SK-N-SH (cell line): ENCODE measurements around the gene IL36G. TPM values are rescaled to one million over a fixed set of nuclear protein-coding genes. Genes with fewer than 3 reads are reported as not detected.

Source experiments
- CTCF ChIA-PET: fragments of 300-600, 350-600 bp; formaldehyde crosslinking; extraction: SDS; loops from one replicate; lab custom pipeline; 2021; lab: Yijun Ruan, JAX
- POLR2A ChIA-PET: fragments of 350-600 bp; sonication (Branson Sonifier 250); formaldehyde crosslinking; extraction: SDS; loops from one replicate; lab custom pipeline; 2020; ENCODE audit warnings: antibody characterized with exemption, inconsistent platforms; lab: Yijun Ruan, JAX
- DNase-seq: peaks from one replicate; pipeline ENCODE4 v3.0.0; 2012
- H2AFZ ChIP-seq: fragments of 200-600 bp; sonication (generic); 2 replicates; pipeline ENCODE4 v1.8.1; 2016; ENCODE audit warnings: antibody characterized with exemption, mild to moderate bottlenecking, low read depth
- H3F3A ChIP-seq: fragments of 200-600 bp; sonication (generic); replicated peaks from 2 replicates; pipeline ENCODE3; 2016; ENCODE audit warnings: antibody characterized with exemption, mild to moderate bottlenecking; ENCODE audit not compliant: insufficient read depth
- H3K27ac ChIP-seq, 2 experiments: fragments of 200-500 bp in 1 of 2; fragments of 200-600 bp in 1 of 2; sonication (Bioruptor generic) in 1 of 2; sonication (generic), shearing (Covaris generic) in 1 of 2; 2 replicates each; pipeline versions ENCODE4 v1.5.1 to v1.6.1; 2014 to 2016; ENCODE audit warnings: low read depth in 2 of 2, inconsistent platforms in 1 of 2, low read length in 1 of 2, mild to moderate bottlenecking in 1 of 2, mixed read lengths in 1 of 2
- H3K27me3 ChIP-seq: fragments of 200-600 bp; sonication (generic), shearing (Covaris generic); 2 replicates; pipeline ENCODE4 v1.6.1; 2016; ENCODE audit warnings: mixed run types; ENCODE audit not compliant: insufficient read depth
- H3K36me3 ChIP-seq, 2 experiments: fragments of 200-500 bp in 1 of 2; fragments of 200-600 bp in 1 of 2; sonication (Bioruptor generic) in 1 of 2; sonication (generic) in 1 of 2; replicated peaks in 1 of 2; 2 replicates each; pipeline versions ENCODE3 to v1.5.1; 2014 to 2016; ENCODE audit warnings: low read length in 1 of 2, mild to moderate bottlenecking in 1 of 2; ENCODE audit not compliant: insufficient read depth in 2 of 2, control insufficient read depth in 1 of 2
- H3K4me1 ChIP-seq, 2 experiments: fragments of 200-500 bp in 1 of 2; fragments of 200-600 bp in 1 of 2; sonication (Bioruptor generic) in 1 of 2; sonication (generic), shearing (Covaris generic) in 1 of 2; 2 replicates each; pipeline versions ENCODE4 v1.5.1 to v1.6.1; 2014 to 2016; ENCODE audit warnings: low read depth in 1 of 2, low read length in 1 of 2, mixed run types in 1 of 2; ENCODE audit not compliant: insufficient read depth in 2 of 2, control insufficient read depth in 1 of 2
- H3K4me2 ChIP-seq: fragments of 200-600 bp; sonication (generic), shearing (Covaris generic); 2 replicates; pipeline ENCODE4 v1.6.1; 2017; ENCODE audit warnings: mixed run types
- H3K4me3 ChIP-seq, 2 experiments: fragments of 200-500 bp in 1 of 2; fragments of 200-600 bp in 1 of 2; sonication (Bioruptor generic) in 1 of 2; sonication (generic), shearing (Covaris generic) in 1 of 2; 2 replicates each; pipeline versions ENCODE4 v1.5.1 to v1.8.1; 2014 to 2016; ENCODE audit warnings: low read depth in 2 of 2, inconsistent platforms in 1 of 2, low read length in 1 of 2, mild to moderate bottlenecking in 1 of 2, mixed read lengths in 1 of 2, moderate library complexity in 1 of 2
- H3K79me2 ChIP-seq: fragments of 200-600 bp; sonication (generic); 2 replicates; pipeline ENCODE4 v1.8.1; 2017; ENCODE audit warnings: mild to moderate bottlenecking; ENCODE audit not compliant: insufficient read depth
- H3K9ac ChIP-seq: fragments of 200-600 bp; sonication (generic); 2 replicates; pipeline ENCODE4 v1.6.1; 2017; ENCODE audit warnings: mixed run types
- H3K9me2 ChIP-seq: fragments of 200-600 bp; sonication (generic); 2 replicates; pipeline ENCODE4 v1.6.1; 2017; ENCODE audit warnings: mixed run types
- H3K9me3 ChIP-seq: fragments of 200-600 bp; sonication (generic); 2 replicates; pipeline ENCODE4 v1.6.1; 2017; ENCODE audit warnings: mixed run types, mild to moderate bottlenecking, moderate library complexity
- H4K20me1 ChIP-seq: fragments of 200-600 bp; sonication (generic); 2 replicates; pipeline ENCODE4 v1.6.1; 2017; ENCODE audit warnings: mild to moderate bottlenecking, mixed run types; ENCODE audit not compliant: insufficient read depth
- CHD2 ChIP-seq: fragments of 150-350 bp; IDR thresholded peaks from 2 replicates; pipeline ENCODE4 v1.6.1; 2018; ENCODE audit warnings: low read length; ENCODE audit not compliant: partially characterized antibody
- EP300 ChIP-seq, 2 experiments: IDR thresholded peaks; 2 replicates each; pipeline versions ENCODE4 v1.4.0 to v1.6.1; 2012; ENCODE audit warnings: borderline replicate concordance in 1 of 2, low read depth in 1 of 2, low read length in 1 of 2
- EZH2phosphoT487 ChIP-seq: fragments of 200-600 bp; sonication (generic); IDR thresholded peaks from 2 replicates; pipeline ENCODE4 v1.6.1; 2017; ENCODE audit warnings: low read depth, mixed run types, mild to moderate bottlenecking, antibody characterized with exemption, moderate library complexity, borderline replicate concordance
- FOSL2 ChIP-seq: IDR thresholded peaks from 2 replicates; pipeline ENCODE4 v1.4.0; 2012; ENCODE audit warnings: low read depth, mild to moderate bottlenecking, moderate library complexity, borderline replicate concordance
- GABPA ChIP-seq: IDR thresholded peaks from 2 replicates; pipeline ENCODE4 v1.4.0; 2012; ENCODE audit warnings: low read depth, mild to moderate bottlenecking
- GATA2 ChIP-seq: sonication (generic); formaldehyde crosslinking; IDR thresholded peaks from 2 replicates; pipeline ENCODE4 v1.5.0; 2020; ENCODE audit warnings: mild to moderate bottlenecking, missing genetic modification reagents
- JUND ChIP-seq: IDR thresholded peaks from 2 replicates; pipeline ENCODE4 v1.4.0; 2012
- MEF2A ChIP-seq: IDR thresholded peaks from 2 replicates; pipeline ENCODE4 v1.4.0; 2012; ENCODE audit warnings: low read depth, borderline replicate concordance
- MXI1 ChIP-seq: IDR thresholded peaks from 2 replicates; pipeline ENCODE4 v1.6.1; 2012; ENCODE audit warnings: mild to moderate bottlenecking, low read depth, low read length, improper control_type of control experiment
- NFIC ChIP-seq: IDR thresholded peaks from 2 replicates; pipeline ENCODE4 v1.4.0; 2012; ENCODE audit warnings: borderline replicate concordance
- NRF1 ChIP-seq: IDR thresholded peaks from 2 replicates; pipeline ENCODE4 v1.6.1; 2012; ENCODE audit warnings: low read depth, mild to moderate bottlenecking, low read length
- POLR2AphosphoS5 ChIP-seq: IDR thresholded peaks from 2 replicates; pipeline ENCODE4 v1.6.1; 2012; ENCODE audit warnings: low read depth, low read length
- SIN3A ChIP-seq: IDR thresholded peaks from 2 replicates; pipeline ENCODE4 v1.6.1; 2012; ENCODE audit warnings: low read depth, mild to moderate bottlenecking, low read length, moderate library complexity, borderline replicate concordance
- TAF1 ChIP-seq: IDR thresholded peaks from 2 replicates; pipeline ENCODE4 v1.6.1; 2012; ENCODE audit warnings: low read depth, mild to moderate bottlenecking, low read length, moderate library complexity, borderline replicate concordance
- YY1 ChIP-seq: IDR thresholded peaks from 2 replicates; pipeline ENCODE4 v1.4.0; 2012; ENCODE audit warnings: low read depth, mild to moderate bottlenecking
- WGBS: methylation state at CpG from one replicate; pipeline ENCODE4 v1.1.6; 2017; ENCODE audit warnings: low lambda C conversion rate; 5-methylcytosine and 5-hydroxymethylcytosine counted together
- polyA plus RNA-seq, 3 experiments: library from polyadenylated mRNA; depleted of rRNA; stranded (reverse); fragments of >200 nt; gene quantifications; 2 replicates each; pipeline ENCODE4 v1.2.3, GENCODE V29; 2012
- TF ChIP-seq, protein P1 (sequence below): fragments of 150-350 bp; IDR thresholded peaks from 2 replicates; pipeline ENCODE4 v1.6.1; 2016; ENCODE audit warnings: mild to moderate bottlenecking, low read depth, low read length
- TF ChIP-seq, protein P2 (sequence below): fragments of 150-350 bp; IDR thresholded peaks from 2 replicates; pipeline ENCODE4 v1.6.1; 2017; ENCODE audit warnings: antibody characterized with exemption, low read length, low read depth, borderline replicate concordance
- TF ChIP-seq, protein P3 (sequence below): IDR thresholded peaks from 2 replicates; pipeline ENCODE4 v1.4.0; 2012; ENCODE audit warnings: low read depth, borderline replicate concordance
- TF ChIP-seq, protein P4 (sequence below): IDR thresholded peaks from 2 replicates; pipeline ENCODE4; 2012

The IL36G gene
- polyA plus RNA-seq, 1 of the 3 experiments (the other 2 are of a cell fraction): not detected

DNA sequence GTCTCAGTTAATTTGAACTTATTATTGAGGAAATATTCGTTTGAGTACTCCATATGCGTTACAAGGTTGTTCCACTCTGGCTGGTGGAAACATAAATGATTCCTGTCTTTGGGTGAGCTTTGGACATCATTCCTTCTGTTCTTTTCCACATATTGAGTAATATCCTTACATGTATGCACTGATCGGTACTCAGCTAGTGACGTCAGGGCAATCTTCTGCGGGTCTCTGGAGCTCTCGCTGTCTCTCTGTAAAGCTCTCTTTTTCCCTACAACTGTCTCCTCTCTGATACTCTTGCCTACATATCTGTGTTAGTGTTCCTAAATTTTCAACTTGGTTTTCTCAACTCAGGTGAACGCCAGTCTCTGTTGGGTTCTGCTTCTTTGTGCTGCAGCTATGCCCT is 23.4 kb upstream of the IL36G start:
- Histone ChIP-seq H3K4me3 (no peak overlapping the region), H2AFZ (no peak overlapping the region), H3K27ac (no peak overlapping the region), H3K9me3 (no peaks in the 10 kb centered on the region), H3K9me2 (no peaks in the 10 kb centered on the region), H3K9ac (no peak overlapping the region), H3K36me3 (no peaks in the 10 kb centered on the region), H3K79me2 (no peaks in the 10 kb centered on the region), H3F3A (no peaks in the 10 kb centered on the region), H4K20me1 (no peaks in the 10 kb centered on the region), H3K4me2 (no peak overlapping the region), H3K27me3 (peaks cover 36% of the 10 kb centered on the region; the same call in 1 of the 2 replicates), H3K4me1 (no peaks in the 10 kb centered on the region; a peak in 1 of 4 replicates)
- ChIA-PET CTCF (interaction anchor here (0.7 to 3.1 kb wide), 5 partner anchors 12 to 286 kb away, joined by 3 to 16 read pairs (median 3); no protein-coding TSS in a partner anchor), POLR2A (no interaction called here)
- 17% methylated on average over 7 of the region's 7 CpGs for WGBS
- TF ChIP-seq YY1: no peak
- no peak for TF ChIP-seq EP300 (IDR thresholded peaks at IDR 0.05; ENCODE audit: borderline replicate concordance in 1 of 2, low read depth in 1 of 2, low read length in 1 of 2)
- no peak for TF ChIP-seq NRF1
- no peak for TF ChIP-seq GABPA
- TF ChIP-seq, protein P1, sequence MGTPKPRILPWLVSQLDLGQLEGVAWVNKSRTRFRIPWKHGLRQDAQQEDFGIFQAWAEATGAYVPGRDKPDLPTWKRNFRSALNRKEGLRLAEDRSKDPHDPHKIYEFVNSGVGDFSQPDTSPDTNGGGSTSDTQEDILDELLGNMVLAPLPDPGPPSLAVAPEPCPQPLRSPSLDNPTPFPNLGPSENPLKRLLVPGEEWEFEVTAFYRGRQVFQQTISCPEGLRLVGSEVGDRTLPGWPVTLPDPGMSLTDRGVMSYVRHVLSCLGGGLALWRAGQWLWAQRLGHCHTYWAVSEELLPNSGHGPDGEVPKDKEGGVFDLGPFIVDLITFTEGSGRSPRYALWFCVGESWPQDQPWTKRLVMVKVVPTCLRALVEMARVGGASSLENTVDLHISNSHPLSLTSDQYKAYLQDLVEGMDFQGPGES: no peak
- DNase-seq: no peak

DNA sequence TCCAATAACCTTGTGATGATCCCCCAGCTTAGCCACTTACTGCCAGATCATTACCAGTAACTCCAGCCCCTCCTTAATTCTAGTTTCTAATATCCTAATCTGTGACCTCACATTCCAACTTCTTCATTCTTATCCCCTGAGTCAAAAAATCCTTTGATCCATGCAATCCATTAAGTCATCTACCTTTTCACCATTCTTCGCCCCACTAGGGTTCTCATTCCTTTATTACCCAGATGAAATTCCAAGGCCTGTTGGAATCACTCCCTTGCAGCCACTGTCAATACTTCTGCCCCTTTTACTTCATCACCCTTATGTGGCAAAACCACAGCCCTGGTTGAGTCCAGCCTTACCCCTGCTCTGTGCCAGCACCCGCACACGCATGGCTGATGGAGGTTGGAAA is 20.3 kb upstream of the IL36G start:
- Histone ChIP-seq H3K27ac (no peak overlapping the region), H3K9me3 (no peaks in the 10 kb centered on the region), H2AFZ (no peak overlapping the region), H3F3A (no peaks in the 10 kb centered on the region), H3K4me3 (no peak overlapping the region), H3K27me3 (peaks cover 43% of the 10 kb centered on the region; the same call in 1 of the 2 replicates), H3K9me2 (no peaks in the 10 kb centered on the region), H3K4me1 (no peaks in the 10 kb centered on the region; a peak in 1 of 4 replicates), H3K79me2 (no peaks in the 10 kb centered on the region), H4K20me1 (no peaks in the 10 kb centered on the region), H3K36me3 (no peaks in the 10 kb centered on the region), H3K9ac (no peak overlapping the region), H3K4me2 (no peak overlapping the region)
- DNase-seq: no peak
- WGBS: 83% methylated on average over 3 of the region's 3 CpGs
- POLR2A ChIA-PET: no interaction called here
- TF ChIP-seq MEF2A: no peak
- TF ChIP-seq, protein P2, sequence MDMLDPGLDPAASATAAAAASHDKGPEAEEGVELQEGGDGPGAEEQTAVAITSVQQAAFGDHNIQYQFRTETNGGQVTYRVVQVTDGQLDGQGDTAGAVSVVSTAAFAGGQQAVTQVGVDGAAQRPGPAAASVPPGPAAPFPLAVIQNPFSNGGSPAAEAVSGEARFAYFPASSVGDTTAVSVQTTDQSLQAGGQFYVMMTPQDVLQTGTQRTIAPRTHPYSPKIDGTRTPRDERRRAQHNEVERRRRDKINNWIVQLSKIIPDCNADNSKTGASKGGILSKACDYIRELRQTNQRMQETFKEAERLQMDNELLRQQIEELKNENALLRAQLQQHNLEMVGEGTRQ: no peak
- TF ChIP-seq YY1: no peak
- no peak for TF ChIP-seq POLR2AphosphoS5
- TF ChIP-seq, protein P3, sequence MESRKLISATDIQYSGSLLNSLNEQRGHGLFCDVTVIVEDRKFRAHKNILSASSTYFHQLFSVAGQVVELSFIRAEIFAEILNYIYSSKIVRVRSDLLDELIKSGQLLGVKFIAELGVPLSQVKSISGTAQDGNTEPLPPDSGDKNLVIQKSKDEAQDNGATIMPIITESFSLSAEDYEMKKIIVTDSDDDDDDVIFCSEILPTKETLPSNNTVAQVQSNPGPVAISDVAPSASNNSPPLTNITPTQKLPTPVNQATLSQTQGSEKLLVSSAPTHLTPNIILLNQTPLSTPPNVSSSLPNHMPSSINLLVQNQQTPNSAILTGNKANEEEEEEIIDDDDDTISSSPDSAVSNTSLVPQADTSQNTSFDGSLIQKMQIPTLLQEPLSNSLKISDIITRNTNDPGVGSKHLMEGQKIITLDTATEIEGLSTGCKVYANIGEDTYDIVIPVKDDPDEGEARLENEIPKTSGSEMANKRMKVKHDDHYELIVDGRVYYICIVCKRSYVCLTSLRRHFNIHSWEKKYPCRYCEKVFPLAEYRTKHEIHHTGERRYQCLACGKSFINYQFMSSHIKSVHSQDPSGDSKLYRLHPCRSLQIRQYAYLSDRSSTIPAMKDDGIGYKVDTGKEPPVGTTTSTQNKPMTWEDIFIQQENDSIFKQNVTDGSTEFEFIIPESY: no peak
- TF ChIP-seq EP300 (IDR thresholded peaks at IDR 0.05; ENCODE audit: borderline replicate concordance in 1 of 2, low read depth in 1 of 2, low read length in 1 of 2): no peak
- TF ChIP-seq MXI1: no peak
- no peak for TF ChIP-seq GATA2 (CRISPR knock-in tag)
- TF ChIP-seq SIN3A: no peak
- TF ChIP-seq EZH2phosphoT487: no peak
- TF ChIP-seq NFIC: no peak
- no peak for TF ChIP-seq JUND
- TF ChIP-seq, protein P4, sequence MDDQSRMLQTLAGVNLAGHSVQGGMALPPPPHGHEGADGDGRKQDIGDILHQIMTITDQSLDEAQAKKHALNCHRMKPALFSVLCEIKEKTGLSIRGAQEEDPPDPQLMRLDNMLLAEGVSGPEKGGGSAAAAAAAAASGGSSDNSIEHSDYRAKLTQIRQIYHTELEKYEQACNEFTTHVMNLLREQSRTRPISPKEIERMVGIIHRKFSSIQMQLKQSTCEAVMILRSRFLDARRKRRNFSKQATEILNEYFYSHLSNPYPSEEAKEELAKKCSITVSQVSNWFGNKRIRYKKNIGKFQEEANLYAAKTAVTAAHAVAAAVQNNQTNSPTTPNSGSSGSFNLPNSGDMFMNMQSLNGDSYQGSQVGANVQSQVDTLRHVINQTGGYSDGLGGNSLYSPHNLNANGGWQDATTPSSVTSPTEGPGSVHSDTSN: no peak
- no peak for TF ChIP-seq TAF1
- TF ChIP-seq GABPA: no peak
- TF ChIP-seq FOSL2: no peak
- no peak for TF ChIP-seq CHD2
- CTCF ChIA-PET: interaction anchor here (0.6 to 5.3 kb wide), 4 partner anchors 16 to 357 kb away, joined by 3 to 46 read pairs (median 10); no protein-coding TSS in a partner anchor
